GM19328 (cell line): ENCODE results near the gene TNXB.

ENCODE experiments used
- ATAC-seq: cut with Tn5 transposase; IDR thresholded peaks from one replicate; pipeline ENCODE4 v1.9.1; 2021; ENCODE audit warnings: mild to moderate bottlenecking, moderate library complexity; ENCODE audit not compliant: unreplicated experiment

TNXB gene, protein sequence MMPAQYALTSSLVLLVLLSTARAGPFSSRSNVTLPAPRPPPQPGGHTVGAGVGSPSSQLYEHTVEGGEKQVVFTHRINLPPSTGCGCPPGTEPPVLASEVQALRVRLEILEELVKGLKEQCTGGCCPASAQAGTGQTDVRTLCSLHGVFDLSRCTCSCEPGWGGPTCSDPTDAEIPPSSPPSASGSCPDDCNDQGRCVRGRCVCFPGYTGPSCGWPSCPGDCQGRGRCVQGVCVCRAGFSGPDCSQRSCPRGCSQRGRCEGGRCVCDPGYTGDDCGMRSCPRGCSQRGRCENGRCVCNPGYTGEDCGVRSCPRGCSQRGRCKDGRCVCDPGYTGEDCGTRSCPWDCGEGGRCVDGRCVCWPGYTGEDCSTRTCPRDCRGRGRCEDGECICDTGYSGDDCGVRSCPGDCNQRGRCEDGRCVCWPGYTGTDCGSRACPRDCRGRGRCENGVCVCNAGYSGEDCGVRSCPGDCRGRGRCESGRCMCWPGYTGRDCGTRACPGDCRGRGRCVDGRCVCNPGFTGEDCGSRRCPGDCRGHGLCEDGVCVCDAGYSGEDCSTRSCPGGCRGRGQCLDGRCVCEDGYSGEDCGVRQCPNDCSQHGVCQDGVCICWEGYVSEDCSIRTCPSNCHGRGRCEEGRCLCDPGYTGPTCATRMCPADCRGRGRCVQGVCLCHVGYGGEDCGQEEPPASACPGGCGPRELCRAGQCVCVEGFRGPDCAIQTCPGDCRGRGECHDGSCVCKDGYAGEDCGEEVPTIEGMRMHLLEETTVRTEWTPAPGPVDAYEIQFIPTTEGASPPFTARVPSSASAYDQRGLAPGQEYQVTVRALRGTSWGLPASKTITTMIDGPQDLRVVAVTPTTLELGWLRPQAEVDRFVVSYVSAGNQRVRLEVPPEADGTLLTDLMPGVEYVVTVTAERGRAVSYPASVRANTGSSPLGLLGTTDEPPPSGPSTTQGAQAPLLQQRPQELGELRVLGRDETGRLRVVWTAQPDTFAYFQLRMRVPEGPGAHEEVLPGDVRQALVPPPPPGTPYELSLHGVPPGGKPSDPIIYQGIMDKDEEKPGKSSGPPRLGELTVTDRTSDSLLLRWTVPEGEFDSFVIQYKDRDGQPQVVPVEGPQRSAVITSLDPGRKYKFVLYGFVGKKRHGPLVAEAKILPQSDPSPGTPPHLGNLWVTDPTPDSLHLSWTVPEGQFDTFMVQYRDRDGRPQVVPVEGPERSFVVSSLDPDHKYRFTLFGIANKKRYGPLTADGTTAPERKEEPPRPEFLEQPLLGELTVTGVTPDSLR (N-terminal part only)

GRCh38 chr6:32109114-32109764 lies at the start of gene TNXB:
Gene TNXB (minus strand): TSS chr6:32109338. CDS start chr6:32098198, 11,140 bp downstream.
- no peak for ATAC-seq

- no peak for ATAC-seq
Observed at GRCh38 chr6:32158052-32158451, 48.9 kb upstream of the TNXB start.

DNA sequence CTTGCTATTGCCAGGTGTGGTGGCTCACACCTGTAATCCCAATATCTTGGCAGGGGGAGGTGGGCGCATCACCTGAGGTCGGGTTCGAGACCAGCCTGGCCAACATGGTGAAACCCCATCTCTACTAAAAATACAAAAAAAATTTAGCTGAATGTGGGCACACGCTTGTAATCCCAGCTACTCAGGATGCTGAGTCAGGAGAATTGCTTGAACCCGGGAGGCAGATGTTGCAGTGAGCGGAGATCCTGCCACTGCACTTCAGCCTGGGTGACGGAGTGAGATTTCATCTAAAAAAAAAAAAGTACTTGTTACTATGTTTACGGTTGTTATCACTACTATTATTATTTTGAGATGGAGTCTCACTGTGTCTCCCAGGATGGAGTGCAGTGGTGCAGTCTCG lies 47.8 kb upstream of the TNXB start:
- no peak for ATAC-seq

DNA sequence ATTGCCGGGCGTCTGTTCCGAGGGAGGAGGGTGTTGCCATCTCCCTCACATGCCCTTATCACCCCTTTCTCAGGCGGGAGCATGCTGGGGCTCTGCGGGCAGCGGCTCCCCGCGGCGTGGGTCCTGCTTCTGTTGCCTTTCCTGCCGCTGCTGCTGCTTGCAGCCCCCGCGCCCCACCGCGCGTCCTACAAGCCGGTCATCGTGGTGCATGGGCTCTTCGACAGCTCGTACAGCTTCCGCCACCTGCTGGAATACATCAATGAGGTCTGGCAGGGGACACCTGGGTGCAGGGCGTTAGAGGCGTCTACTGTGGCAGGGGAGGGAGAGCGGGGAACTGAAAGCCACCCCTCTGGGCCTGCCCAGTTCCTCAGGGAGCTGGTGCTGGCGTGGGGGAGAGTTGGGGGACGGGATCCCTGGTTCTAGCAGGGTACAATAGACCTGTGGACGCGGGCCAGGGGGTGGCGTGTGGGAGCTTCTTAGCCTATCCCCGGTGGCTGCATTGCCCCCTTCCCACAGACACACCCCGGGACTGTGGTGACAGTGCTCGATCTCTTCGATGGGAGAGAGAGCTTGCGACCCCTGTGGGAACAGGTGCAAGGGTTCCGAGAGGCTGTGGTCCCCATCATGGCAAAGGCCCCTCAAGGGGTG lies 45.5 kb upstream of the TNXB start:
- ATAC-seq, result no peak

- ATAC-seq, result no peak
Observed at GRCh38 chr6:32153564-32154513, 44.7 kb upstream of the TNXB start, which contains the start of gene PPT2. Gene PPT2 (plus strand): TSS chr6:32154141. CDS start chr6:32154595, 454 bp downstream.

GRCh38 chr6:32152769-32153563 lies 43.8 kb upstream of the TNXB start:
- no peak for ATAC-seq

DNA sequence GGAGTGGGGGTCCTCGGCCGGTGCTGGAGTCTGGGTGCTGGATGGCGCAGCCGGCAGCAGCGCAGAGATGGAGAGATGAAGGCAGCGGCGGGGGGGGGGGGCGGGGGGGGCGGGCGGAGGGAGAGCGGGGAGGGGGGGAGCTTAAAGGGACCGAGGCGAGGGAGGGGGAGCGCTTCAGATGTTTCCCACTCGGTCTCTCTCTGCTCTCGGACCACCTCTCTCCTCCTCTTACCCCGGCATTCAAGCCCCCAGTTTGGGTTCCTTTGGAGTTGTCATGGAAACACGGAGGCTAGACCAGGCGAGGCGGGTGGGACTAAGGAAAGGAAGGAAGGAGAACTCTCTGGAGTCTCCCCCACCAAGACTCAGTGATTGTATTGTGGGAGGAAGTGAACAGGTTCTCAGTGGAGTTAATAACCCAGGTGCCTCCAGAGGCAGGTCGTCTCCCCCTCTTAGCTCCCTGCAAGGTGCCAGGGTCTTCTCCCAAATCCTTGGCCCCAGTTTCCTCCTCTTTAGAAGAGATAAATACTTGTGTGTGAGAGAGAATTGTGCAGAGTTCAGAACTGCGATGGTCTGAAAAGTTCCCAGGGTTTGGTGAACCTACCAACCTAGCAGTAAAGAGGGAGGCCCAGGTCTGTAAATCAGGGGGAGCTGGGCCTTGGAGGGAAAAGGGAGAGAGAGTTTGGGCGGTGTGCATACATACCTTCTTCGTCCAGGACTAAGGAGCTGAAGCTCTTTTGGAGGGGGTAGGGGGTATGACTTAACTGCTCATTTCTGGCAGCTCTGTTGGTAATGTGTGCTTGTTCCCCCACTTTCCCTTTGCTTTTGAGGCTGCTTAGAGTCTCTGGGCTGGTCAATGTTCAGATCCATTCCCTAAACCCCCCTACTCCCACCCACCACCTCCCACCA lies 43.0 kb upstream of the TNXB start, which contains the start of gene PRRT1:
PRRT1 (minus strand) TSS at position 77 of the 906 bp plus-strand sequence. CDS start 112 bp downstream, outside the sequence.
- ATAC-seq, result no peak

- no peak for ATAC-seq
Observed at GRCh38 chr6:32151181-32151862, 42.2 kb upstream of the TNXB start.

DNA sequence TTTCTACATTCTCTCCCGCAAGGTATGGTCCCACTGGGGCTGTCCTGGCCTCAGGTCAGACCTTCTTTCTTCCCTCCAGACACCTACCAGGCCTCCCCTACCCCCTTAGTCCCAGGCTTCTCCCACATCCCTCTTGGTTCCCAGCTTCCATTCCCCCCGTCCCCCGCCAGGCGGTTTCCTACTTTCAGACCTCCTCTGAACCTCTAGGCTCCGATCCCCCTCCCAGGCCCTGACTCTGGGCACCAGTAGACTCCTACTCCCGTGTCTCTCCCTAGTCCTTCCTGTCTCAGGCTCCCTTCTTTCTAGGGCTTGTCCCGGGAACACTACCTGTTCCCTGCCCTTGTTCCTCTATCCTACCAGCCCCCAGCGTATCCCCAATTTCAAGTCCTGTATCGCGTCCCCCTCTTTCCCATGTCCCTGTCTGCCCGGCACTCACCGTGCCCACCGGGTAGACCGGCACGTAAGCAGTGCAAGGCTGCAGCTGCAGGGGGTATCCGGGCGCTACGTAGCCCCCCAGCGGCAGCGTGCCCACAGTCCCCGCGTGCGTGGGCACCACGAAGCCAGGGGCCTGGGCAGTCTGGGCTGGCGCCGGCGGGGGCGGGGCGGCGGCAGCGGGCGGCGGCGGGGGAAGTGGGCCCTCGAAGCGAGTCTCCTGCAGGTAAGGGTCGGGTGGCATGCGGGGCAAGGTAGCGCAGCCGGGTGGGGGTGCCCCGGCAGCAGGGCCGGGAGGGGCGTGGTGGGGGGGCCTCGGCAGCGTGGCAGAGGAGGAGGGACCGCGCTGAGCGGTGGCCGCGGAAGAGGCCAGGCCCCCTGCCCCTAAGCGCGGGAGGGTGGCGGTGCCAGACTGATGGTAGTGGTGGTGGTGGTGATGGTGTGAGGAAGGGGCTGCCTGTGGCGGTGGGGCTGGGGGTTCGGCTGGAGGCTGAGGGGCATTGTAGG lies 41.1 kb upstream of the TNXB start:
- ATAC-seq, result no peak

DNA sequence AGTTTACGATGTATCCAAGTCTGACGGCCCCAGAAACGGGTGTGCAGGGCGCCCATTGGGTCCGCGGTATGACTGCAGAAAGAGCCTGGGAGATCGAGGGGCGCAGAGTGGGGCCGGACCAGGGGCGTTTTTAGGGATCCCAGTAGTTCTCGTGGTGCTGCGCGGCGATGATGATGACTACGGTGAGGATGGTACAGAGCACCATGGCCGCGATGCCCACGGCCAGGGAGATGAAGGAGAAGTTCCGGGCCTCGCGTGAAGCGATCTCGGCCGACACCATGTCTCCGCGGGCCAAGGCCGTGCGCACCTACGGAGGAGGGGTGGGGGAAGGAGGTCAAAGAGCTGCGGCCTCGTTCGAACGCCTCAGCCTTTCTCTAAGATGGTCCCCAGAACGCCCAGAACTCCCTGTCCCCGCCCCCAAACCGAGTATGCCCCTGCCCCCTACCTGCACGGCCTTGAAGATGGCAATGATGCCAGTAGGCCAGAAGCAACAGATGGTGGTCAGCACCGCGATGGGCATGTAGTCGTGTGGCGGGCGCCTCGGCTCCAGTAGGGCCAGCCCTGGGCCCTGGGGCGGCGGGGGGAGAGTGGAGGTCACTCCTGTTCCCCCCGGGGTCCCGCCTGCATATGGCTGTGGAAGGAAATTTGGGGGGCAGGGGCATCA lies 40.1 kb upstream of the TNXB start:
- no peak for ATAC-seq

GRCh38 chr6:32148289-32149091 lies 39.4 kb upstream of the TNXB start:
- ATAC-seq, result no peak

GRCh38 chr6:32147401-32148132 lies 38.4 kb upstream of the TNXB start:
- ATAC-seq, result no peak

DNA sequence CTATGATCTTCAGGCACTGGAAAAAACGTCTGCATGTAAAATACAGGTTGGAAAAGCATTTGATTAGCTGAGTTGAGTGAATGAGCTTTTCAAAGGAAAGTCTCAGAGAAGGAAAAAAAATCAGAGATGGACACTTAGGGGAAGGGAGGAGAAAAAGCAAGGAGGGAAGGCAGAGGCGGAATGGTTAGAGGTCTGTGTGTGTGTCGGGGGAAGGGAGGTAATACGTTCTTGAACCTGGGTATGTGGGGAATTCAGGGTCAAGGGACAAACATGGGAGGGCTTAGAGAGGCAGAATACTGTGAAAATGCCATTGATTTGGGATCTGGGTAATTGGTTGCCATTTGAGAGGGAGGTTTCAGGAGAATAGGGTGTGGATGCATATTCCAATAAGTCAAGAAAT lies 37.5 kb upstream of the TNXB start:
- no peak for ATAC-seq
